SW 1271 (cell line): ENCODE results near the gene GUCY1A1.

ENCODE experiments used
- DNase-seq, 2 experiments: peaks; one replicate each; lab custom pipeline; 2025; lab: John Stamatoyannopoulos, UW

The GUCY1A1 gene

GRCh38 chr4:155738548-155738947 is 71.9 kb downstream of the GUCY1A1 start:
- DNase-seq = no peak

- DNase-seq = no peak
These were observed 74.9 kb downstream of the GUCY1A1 start for GRCh38 chr4:155741546-155741945.

- no peak for DNase-seq
These were observed 75.8 kb downstream of the GUCY1A1 start for GRCh38 chr4:155742310-155743015.

- DNase-seq = no peak
These were observed 79.3 kb downstream of the GUCY1A1 start for GRCh38 chr4:155745984-155746383.

- no peak for DNase-seq
These were observed 81.4 kb downstream of the GUCY1A1 start for GRCh38 chr4:155748039-155748438.

GRCh38 chr4:155749041-155749440 is 82.4 kb downstream of the GUCY1A1 start:
- no peak for DNase-seq

- no peak for DNase-seq
These were observed 84.9 kb downstream of the GUCY1A1 start for GRCh38 chr4:155751569-155751968.

GRCh38 chr4:155757745-155758265 is 91.2 kb downstream of the GUCY1A1 start:
- no peak for DNase-seq

GRCh38 chr4:155758481-155759371 is 92.1 kb downstream of the GUCY1A1 start, which contains the start of gene GUCY1B1:
TSS of gene GUCY1B1 (plus strand) at chr4:155759021. CDS start at chr4:155759141, 120 bp downstream.
- DNase-seq = peak; percentile 23 to 89

- DNase-seq = no peak
These were observed 93.0 kb downstream of the GUCY1A1 start for GRCh38 chr4:155759372-155760252.

GRCh38 chr4:155761047-155761446 is 94.4 kb downstream of the GUCY1A1 start:
- DNase-seq = no peak

GRCh38 chr4:155761916-155762315 is 95.3 kb downstream of the GUCY1A1 start:
- no peak for DNase-seq

GRCh38 chr4:155762334-155762733 is 95.7 kb downstream of the GUCY1A1 start:
- no peak for DNase-seq

- DNase-seq = no peak
These were observed 96.9 kb downstream of the GUCY1A1 start for GRCh38 chr4:155763551-155763950.

- no peak for DNase-seq
These were observed 98.5 kb downstream of the GUCY1A1 start for GRCh38 chr4:155765149-155765548.

- DNase-seq = no peak
These were observed 100.0 kb downstream of the GUCY1A1 start for GRCh38 chr4:155766622-155767021.

- DNase-seq = no peak
These were observed 101.7 kb downstream of the GUCY1A1 start for GRCh38 chr4:155768370-155768769.

GRCh38 chr4:155769090-155769489 is 102.4 kb downstream of the GUCY1A1 start:
- no peak for DNase-seq

- no peak for DNase-seq
These were observed 106.0 kb downstream of the GUCY1A1 start for GRCh38 chr4:155772459-155773195.

GRCh38 chr4:155773196-155773800 is 106.7 kb downstream of the GUCY1A1 start:
- no peak for DNase-seq

- no peak for DNase-seq
These were observed 107.4 kb downstream of the GUCY1A1 start for GRCh38 chr4:155774033-155774432.
